ENCODE data around the gene RAP1GAP2.
"Not testable (repeated sequence)": the region's sequence is repeated elsewhere in the genome, so short reads cannot be mapped to it uniquely, and the experiment has no call there.

Gene RAP1GAP2

DNA sequence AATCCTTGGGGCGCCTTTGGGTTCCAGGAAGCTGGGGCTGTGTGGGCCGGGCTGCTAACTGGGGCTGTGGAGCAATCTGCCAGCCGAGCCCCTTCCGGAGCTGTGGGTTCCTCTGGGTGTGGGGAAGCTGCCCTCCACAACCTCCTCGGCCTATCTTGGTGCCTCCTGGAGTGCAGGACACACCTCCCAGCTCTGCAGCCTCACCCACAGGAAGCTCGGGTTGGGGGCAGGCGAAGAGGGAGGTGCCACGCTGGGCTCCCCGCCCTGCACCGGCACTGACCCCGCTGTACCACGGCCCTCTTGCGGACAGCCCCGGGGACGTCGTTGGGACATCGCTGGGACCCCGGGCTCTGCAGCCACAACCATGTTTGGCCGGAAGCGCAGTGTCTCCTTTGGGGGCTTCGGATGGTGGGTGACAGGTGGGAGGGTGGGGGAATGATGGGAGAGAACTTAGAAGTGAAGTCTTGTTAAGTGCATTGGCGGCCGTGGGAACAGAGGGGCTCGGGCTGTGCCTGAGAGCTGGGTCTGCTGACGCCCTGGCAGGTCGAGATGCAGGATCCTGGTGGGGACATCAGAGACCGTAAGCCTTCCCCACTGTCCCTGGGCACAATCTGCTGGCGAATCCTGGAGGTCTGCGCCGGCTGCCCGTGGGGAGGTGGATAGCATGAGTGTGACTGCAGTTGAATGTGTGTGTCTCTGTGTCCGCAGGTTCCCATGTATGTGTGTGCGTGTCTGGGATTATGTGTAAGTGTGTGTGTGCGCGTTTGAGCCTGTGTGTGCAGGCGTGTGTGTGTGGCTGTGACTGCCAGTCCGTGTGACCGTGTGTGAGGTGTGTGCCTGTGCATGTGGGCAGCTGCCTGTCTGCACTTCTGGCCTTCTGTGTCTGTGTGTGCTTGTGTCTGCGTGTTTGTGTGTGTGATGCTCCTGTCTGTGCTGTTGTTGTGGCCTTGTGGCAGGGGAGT lies at the start of gene RAP1GAP2:
Gene RAP1GAP2, plus strand, starts transcription at position 275 of the 962 bp plus-strand sequence. Its CDS starts 90 bp downstream, at position 365.
- no peak for DNase-seq (ENCODE audit: low spot score)

DNA sequence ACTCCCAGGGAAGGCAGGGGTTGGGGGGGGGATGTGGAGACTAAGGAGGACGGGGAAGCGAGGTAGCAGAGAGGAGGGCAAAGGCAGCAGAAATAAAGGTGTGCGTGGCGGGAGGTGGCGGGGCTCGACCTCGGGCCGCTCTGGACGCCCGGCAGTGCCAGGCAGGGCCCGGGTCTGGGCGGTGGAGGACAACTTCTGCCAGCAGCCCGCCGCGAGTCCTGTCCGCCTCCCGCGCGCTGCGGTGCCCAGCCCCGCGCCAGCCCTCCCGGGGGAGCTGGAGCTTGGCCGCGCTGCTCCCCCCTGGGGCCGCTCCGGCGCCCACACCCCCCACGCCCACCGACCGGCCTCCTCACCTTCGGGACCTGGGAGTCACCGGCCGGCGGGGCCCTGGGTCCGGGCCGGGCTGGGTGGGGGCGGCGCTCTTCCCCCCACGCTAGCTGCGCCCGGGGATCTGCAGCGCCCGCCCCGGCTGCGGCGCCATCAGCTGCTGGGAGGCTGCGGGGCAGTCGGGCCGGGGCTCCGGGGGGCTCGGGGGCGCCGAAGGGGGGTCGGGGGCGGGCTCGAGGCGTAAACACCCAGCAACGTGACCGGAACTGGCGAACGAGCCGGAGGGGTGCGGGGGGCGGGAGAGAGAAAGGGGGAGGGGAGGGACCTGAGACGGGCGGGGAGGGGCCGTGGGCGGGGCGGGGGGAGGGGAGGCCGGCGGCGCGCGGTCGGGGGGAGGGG lies 47.0 kb upstream of the RAP1GAP2 start, which contains the start of gene CCDC92B:
Gene CCDC92B, minus strand, starts transcription at position 595 of the 726 bp plus-strand sequence. CDS start 14,507 bp downstream, outside the sequence.
- no peak for DNase-seq (ENCODE audit: low spot score)

DNA sequence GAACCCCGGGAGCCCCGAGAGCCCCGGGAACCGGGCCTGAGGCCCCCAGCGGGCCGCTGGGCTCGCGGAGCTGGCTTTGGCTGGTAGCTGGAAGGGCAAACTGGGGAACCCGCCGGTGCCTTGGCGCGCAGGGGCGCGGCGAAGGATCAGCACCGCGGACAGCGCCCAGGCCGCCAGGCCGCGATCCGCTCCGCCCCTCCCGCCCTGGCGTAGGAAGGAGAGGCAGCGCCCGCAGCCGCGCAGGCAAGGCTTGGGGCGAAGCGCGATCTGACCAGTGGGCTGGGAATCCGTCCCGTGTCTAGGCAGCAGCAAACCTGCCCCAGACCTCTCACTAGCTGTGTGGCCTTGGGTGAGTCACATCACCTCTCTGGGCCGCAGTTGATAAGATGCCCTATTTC lies 46.5 kb upstream of the RAP1GAP2 start:
- peak; percentile 27 for DNase-seq (ENCODE audit: low spot score)

DNA sequence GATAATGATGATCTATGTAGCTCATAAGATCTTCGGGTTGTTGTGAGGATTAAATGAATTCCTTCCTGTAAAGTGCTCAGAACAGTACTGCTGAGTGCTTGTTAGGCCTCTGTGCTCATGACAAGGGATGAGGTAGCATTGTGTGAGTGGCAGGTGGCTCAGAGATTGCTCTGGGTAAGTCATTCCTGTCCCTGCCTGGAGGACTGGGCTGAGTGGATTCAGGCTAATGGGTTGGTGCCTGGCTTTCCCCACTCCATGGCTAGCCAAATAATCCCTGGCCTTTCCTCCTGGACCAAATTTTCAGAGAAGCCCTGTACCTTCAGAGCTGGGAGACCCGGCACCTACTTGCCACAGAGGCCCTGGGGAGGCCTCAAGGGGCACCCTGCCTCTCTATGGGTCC lies 45.5 kb upstream of the RAP1GAP2 start:
- DNase-seq (ENCODE audit: low spot score) = no peak

DNA sequence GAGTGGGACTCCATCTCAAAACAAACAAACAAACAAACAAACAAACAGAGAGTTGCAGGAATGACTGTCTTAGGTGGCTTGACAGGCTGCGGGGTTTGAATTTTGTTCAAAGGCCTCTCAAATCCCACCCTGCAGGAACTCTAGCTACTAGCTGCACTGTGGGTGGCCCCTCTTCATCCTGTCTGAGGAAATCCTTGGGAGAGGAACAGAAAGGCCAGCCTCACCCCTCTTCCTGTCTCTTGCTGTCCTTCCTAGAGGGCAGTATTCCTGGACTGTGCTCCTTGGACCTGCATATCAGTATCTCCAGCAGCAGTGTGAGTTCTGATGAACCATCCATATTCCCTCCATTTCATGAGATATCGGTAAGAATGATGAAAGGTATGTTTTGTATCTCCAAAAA lies 44.7 kb upstream of the RAP1GAP2 start:
- no peak for DNase-seq (ENCODE audit: low spot score)

DNA sequence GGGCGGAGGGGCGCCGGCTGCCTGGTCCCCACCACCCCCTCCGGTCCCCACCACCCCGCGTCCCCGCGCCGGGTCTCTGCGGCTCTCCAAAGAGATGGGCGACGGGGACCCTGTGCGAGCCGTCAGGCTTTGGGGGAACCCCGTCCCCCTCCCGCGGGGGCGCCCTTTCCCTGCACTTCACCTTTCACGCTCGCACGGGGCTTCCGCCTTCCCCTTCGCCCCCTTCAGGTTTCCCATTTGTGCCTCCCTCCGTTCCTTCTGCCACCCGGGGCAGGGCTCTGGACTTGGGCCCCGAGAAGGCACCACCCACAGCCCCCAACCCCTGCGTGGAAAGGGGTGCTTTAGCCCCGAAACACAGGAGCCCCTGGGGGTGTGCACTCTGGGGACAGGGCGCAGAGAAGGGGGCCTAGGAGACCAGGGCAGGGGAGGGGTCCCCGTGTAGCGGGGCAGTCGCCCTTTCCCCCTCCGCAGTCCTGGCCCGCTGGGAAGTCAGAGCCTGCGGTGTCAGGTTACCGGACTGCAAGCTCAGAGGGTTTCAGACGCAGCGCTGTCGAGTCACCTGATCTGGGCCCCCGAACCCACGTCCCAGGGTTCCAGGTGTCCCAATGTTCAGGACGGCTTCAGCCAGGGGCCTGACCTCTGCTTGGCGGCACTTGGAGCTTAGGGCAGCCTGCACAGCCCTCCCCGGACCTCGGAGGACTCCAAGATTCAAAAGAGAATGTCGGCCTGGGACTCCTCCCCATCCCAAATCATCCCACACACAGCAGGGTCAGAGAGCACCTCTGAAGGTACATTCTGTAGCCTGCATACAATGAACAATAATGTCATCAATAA lies 40.1 kb upstream of the RAP1GAP2 start:
- no peak for DNase-seq (ENCODE audit: low spot score)

DNA sequence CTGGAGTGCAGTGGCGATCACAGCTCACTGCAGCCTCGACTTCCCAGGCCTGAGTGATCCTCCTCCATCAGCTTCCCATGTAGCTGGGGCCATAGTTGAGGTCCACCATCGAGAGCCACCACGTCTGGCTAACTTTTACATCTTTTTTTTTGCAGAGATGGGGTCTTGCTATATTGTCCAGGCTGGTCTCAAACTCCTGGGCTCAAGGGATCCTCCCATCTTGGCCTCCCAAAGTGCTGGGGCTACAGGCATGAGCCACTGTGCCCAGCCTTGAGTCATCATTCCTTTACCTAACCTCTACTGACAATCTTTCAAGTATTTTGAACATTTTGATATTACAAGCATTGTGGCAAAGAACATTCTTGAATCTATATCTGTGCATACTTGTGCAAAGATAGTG lies 37.4 kb upstream of the RAP1GAP2 start:
- no peak for DNase-seq (ENCODE audit: low spot score)

DNA sequence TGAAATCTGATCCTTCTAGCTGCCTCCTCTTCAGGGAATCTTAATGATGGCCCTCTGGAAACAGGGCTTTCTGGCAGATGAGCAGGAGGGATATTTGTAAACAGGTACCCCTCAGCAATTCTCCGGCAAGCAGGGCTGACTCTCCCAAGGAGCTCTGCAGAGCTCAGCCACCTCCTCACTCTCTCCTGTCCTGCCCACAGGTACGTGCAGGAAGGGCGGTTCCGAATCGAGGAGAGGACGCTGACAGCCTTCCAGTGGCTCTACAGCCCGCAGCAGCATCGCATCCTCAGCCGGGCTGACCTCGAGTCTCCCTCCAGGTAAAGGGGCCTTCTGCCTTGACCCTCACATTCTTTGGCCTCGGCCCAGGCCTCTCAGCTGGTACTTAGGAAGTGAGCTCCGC lies 26.1 kb upstream of the RAP1GAP2 start:
- no peak for DNase-seq (ENCODE audit: low spot score)

DNA sequence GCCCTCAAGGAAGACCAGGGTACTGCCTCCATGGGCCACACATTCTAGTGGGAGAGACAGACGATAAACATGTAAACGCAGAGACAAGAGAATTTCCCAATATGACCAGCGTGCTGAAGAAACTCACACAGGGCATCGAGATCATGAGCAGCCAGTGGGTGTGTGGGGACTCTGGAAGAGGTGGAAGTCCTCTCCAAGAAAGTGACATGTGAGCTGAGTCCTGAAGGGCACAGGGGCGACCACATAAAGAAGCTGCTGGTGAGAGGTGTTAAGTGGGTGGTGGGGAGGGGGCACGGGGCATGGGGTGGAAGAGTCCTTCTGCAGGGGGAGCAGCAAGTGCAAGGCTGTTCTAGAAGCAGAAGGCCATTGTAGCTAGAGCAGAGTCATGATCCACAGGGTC lies 21.0 kb upstream of the RAP1GAP2 start:
- no peak for DNase-seq (ENCODE audit: low spot score)

DNA sequence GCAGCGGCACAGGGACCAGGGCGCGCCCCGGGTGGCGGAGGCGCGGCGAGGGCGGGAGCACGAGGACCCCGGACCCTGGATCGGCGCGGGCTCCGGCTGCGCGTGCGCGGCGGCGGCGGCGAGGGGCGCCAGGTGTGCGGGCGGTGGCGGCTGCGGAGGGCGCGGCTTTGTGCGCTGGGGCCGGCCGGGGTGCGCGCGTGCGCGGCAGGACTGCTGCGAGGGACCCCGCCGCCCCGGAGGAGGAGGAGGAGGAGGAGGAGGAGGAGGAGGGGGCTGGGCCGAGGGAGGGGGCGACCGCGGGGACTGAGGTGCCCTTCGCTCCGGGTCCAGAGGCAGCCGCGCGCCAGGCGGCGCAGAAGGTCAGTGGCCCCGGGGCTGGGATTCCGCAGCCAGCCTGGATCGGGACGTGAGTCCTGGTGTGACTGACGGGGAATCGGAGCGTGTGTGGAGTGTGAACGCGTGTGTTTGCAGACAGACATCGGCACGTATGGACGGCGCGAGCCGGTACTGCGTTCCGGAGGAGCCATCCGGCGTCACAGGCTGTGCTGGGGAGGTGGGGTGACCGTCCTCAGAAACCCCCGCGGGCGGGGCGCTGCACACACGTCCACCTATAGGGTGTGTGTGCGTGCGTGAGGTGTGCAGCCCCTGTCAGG lies 19.5 kb upstream of the RAP1GAP2 start:
- DNase-seq (ENCODE audit: low spot score) = no peak

DNA sequence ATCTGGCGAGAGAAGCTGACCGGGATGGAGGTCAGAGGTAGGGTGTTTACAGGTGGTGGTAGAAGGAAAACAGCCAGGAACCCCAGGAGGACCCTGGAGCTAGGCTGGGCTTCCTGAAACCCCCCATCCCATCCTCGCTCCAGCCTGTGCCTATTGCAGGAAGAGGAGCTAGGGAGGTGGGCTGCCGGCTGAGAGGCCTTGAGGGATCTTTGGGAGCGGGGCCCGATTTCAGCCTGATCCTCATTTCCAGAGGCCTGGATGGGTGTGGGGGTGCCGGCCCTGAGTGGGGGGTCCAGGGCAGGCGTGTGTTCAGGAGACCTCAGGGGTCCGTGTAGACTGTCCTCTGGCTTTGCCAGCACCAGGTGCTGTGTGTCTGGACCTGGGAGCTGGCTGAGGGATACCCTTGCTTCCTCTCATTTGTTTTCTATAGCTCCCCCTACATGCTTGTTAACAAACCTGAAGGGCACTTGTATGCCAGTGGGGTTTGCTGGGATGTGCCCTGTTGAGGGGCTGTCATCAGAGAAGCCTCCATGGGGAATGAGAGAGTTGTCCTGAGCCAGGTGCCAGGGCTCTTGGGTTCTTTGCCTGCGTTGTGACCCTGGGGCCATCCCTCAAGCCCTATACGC lies 18.9 kb upstream of the RAP1GAP2 start:
- DNase-seq (ENCODE audit: low spot score) = no peak

DNA sequence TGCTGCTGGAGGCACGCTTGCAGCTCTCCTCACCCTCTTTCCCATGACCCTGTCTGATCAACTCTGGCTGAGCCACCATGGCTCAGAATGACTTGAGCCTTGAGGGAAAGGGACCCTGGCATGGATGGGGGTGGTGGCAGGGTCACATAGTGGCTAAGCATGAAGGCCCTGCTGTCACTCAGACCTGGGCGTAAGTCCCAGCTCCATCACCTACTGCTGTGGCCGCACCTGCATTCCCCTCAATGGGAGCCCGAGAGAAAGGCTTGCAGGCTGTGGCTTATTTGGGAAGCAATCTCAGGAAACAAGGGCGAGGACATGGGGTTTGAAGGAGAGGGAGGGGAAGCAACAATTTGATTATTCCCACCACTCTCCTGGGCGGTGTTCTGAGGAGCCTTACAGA lies 17.7 kb upstream of the RAP1GAP2 start:
- DNase-seq (ENCODE audit: low spot score) = no peak

DNA sequence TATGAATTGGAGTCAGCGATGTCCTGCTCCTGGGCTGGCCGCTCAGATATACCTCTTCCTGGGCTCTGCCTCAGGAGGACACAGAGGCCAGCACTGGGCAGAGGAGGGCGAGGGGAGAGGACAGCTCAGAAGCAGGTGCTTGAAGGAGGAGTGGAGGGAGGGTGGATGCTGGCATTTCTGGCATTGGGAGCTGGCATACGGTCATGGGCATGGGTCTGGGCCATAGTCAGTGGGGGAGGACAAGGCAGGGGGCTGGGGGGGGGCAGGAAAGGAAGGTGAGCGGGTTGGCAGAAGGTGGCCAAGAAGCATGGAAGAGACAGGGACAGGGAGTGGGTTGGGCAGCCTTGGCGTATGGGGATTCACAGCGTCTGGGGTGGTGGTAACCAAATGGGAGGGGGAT lies 16.7 kb upstream of the RAP1GAP2 start:
- DNase-seq (ENCODE audit: low spot score) = no peak

DNA sequence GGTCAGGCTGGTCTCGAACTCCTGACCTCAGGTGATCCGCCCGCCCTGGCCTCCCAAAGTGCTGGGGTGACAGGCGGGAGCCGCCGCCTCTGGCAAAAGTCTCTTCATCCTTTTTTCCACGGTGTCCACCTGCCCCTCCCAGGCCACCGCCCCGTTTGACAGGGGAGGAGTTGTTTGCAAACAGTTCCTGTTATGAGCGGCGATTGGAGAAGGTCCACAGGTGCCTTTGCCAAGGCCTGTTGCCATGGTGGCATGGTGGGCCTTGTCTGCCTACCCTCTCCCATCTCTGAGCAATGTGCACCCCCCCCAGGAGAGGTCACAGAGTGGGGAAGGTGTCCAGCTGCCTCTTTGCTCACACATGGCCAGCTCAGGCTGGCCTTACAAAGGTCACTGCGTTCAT lies 16.0 kb upstream of the RAP1GAP2 start:
- DNase-seq (ENCODE audit: low spot score) = no peak

DNA sequence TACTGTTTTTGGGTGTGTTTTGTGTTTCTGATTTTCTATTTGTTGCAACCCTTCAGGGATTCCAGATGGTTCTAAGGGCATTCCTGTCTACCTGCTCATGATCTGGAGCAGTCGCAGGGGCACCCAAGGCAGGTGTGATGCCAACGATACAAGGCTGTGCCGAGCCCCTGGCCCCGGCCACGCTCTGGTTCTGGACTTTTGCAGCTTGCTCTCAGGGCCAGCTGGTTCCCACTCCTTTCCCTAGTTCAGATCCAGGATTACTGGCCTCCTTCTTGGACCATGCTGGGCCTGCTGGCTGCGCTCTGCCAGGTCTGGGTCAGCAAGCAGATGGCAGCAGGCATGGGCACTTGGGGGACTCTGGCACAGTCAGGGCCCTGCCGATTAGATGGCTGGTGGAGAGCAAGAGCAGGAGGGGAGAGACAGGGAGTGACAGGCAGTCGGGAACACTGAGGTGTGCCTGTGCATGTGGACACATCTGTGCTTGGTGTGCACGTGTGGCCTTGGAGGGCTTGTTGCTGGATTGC lies 15.2 kb upstream of the RAP1GAP2 start:
- no peak for DNase-seq (ENCODE audit: low spot score)

DNA sequence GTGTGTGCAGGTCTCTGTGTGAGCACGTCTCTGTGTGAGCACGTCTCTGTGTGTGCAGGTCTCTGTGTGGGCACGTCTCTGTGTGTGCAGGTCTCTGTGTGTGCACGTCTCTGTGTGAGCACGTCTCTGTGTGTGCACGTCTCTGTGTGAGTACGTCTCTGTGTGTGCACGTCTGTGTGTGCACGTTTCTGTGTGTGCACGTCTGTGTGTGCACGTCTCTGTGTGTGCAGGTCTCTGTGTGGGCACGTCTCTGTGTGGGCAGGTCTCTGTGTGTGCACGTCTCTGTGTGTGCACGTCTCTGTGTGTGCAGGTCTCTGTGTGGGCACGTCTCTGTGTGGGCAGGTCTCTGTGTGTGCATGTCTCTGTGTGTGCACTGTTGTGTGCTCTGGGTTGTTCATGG lies 14.6 kb upstream of the RAP1GAP2 start:
- not testable (repeated sequence) for DNase-seq (ENCODE audit: low spot score)

DNA sequence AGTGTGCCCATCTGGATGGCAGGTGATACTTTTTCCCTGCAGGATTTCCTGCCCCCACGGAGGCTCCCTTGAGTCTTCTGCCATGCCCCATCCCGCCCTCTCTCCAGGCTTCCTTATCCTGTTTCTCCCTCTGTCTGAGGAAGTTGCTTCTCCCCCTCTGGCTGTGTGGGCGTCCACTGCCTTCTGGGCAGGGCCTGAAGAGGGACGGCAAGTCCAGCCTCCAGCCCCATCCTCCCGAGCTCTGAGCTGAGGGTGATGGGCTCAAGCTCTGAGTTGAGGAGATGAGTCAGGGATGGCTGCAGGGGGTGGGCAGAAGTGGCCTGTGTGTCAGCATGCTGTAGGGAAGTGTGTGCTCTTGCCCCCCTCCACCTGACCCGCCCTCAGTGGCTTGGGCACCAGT lies 14.2 kb upstream of the RAP1GAP2 start:
- no peak for DNase-seq (ENCODE audit: low spot score)

DNA sequence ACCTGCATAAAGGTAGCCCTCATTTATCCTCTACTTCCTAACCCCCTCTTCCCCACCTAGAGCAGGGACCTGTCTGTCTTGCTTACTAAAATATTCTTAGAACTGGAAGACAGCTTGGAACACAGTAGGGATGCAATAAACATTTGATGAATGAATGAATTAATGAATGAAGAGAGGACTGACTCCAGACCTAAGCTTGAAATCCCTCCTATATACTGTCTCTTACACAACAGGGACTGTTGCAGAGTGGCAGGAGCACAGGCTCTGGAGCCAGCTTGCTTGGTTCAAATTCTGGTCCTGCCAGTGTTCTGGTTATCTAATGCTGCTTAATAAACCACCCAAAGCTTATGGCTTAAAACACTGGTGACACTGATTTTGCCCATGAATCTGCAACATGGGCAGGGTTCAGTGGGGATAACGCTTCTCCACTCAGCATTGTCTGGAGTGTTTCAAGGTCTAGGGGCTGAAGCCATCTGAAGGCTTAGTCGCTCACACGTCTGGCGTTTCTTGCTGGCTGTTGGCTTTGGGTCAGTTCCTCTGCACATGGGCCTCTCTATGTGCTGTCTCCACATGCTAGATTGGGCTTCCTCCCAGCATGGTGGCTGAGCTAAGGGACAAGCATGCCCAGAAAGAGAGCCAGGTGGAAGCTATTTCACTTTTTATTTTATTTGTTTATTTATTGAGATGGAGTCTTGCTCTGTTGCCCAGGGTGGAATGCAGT lies 12.8 kb upstream of the RAP1GAP2 start:
- no peak for DNase-seq (ENCODE audit: low spot score)

DNA sequence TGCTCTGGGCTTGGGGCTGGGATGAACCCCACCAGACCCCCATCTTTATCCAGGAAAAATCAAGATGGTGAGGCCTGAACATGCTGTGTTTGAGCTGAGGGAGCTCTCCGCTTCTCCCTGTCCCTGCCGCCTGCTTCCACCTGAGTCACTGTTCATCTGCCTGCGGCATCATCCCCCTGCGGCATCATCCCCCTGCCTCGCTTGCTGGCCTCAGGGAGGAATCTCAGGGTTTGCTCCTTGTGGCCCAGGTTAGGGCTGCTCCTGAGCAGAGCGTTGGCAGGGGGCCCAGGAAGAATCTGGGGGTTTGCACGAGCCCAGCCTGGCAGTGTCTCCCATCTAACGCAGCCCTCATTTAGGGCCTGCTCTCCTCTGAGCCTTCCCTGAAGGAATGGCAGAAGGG lies 11.4 kb upstream of the RAP1GAP2 start:
- DNase-seq (ENCODE audit: low spot score) = no peak

DNA sequence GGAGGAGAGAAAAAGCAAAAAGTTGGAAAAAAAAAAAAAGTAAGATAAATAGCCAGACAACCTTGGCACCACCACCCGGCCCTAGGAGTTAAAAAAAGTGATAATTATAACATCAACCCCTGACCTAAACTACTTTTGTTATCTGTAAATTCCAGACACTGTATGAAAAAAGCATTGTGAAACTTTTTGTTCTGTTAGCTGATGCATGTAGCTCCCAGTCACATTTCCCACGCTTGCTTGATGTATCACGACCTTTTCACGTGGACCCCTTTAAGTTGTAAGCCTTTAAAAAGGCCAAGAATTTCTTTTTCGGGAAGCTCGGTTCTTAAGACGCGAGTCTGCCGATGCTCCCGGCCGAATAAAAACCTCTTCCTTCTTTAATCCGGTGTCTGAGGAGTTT lies 10.9 kb upstream of the RAP1GAP2 start:
- DNase-seq (ENCODE audit: low spot score) = peak; percentile 8

Data from hematopoietic multipotent progenitor cell treated with erythropoietin and hydrocortisone succinate and interleukin-3 and kit ligand, for 17 days (in vitro differentiated cells).